Progenitor cell of endocrine pancreas (in vitro differentiated cells): ENCODE measurements around the gene EID2. TPM values are rescaled to one million over a fixed set of nuclear protein-coding genes. Genes with fewer than 3 reads are reported as not detected.

Source experiments
- DNase-seq: peaks from one replicate; pipeline ENCODE4 v3.0.0; 2021; ENCODE audit warnings: low spot score; ENCODE audit not compliant: unreplicated experiment
- H3K27ac Mint-ChIP-seq: 2 replicates; pipeline ENCODE4 v1.8.0; 2021; ENCODE audit warnings: mild to moderate bottlenecking, moderate library complexity, mixed read lengths
- H3K27me3 Mint-ChIP-seq: 2 replicates; pipeline ENCODE4 v1.8.0; 2021; ENCODE audit warnings: mixed read lengths
- H3K36me3 Mint-ChIP-seq: 2 replicates; pipeline ENCODE4 v1.8.0; 2022; ENCODE audit warnings: mixed read lengths; ENCODE audit not compliant: insufficient read depth
- H3K4me1 Mint-ChIP-seq: 2 replicates; pipeline ENCODE4 v1.8.0; 2021; ENCODE audit warnings: low read depth, mixed read lengths
- H3K4me3 Mint-ChIP-seq: 2 replicates; pipeline ENCODE4 v1.8.0; 2021; ENCODE audit warnings: low read depth, mild to moderate bottlenecking, moderate library complexity, mixed read lengths
- H3K9me3 Mint-ChIP-seq: 2 replicates; pipeline ENCODE4 v1.8.0; 2021; ENCODE audit warnings: low read depth, mixed read lengths
- CTCF ChIP-seq: fragments of 200-600 bp; sonication (generic); IDR thresholded peaks from one replicate; pipeline ENCODE4 v1.5.0; 2021; ENCODE audit warnings: antibody characterized with exemption, mild to moderate bottlenecking; ENCODE audit not compliant: unreplicated experiment
- total RNA-seq: library from RNA; stranded (reverse); gene quantifications from 2 replicates; pipeline ENCODE4 v1.2.1, GENCODE V29; 2021

Gene EID2
- total RNA-seq, 1 donor from 2014 or later, result 24.1 TPM

- Mint-ChIP-seq H3K27me3 (peaks cover 10% of the 10 kb centered on the region), H3K4me3 (peak overlapping the region; percentile 84), H3K27ac (no peak overlapping the region), H3K9me3 (no peaks in the 10 kb centered on the region), H3K36me3 (peaks cover 3% of the 10 kb centered on the region), H3K4me1 (peaks cover 6% of the 10 kb centered on the region)
- TF ChIP-seq CTCF, result no peak
- DNase-seq, result no peak
Observed at GRCh38 chr19:39517432-39517831, 22.5 kb downstream of the EID2 start.

GRCh38 chr19:39516270-39516669, 23.7 kb downstream of the EID2 start:
- Mint-ChIP-seq H3K4me3 (peak overlapping the region; percentile 84), H3K9me3 (no peaks in the 10 kb centered on the region), H3K27ac (peak overlapping the region; percentile 5), H3K27me3 (peaks cover 10% of the 10 kb centered on the region), H3K36me3 (peaks cover 3% of the 10 kb centered on the region), H3K4me1 (peaks cover 6% of the 10 kb centered on the region)
- no peak for DNase-seq
- no peak for TF ChIP-seq CTCF

DNA sequence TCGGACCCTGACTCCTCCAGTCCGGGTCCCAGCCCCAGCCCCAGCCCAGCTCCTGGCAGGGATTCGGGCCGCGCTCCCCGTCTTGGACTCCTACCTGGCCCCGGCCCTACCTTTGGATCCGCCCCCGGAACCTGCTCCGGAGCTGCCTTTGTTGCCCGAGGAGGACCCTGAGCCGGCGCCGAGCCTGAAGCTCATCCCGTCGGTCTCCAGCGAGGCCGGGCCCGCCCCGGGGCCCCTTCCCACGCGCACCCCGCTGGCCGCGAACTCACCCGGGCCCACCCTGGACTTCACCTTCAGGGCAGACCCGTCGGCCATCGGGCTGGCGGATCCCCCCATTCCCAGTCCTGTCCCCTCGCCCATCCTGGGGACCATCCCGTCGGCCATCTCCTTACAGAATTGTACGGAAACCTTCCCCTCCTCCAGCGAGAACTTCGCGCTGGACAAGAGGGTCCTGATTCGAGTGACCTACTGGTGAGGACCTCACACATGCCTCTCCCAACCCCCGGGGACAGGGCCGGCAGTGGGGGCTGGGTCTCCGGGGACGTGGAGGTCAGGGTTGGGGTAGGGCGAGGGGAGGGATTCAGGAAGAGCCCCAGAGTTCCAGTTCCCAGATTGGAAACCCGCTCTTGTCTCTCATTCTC, 24.3 kb downstream of the EID2 start:
- TF ChIP-seq CTCF, result no peak
- Mint-ChIP-seq H3K27ac (peak overlapping the region; percentile 82), H3K36me3 (peaks cover 3% of the 10 kb centered on the region), H3K27me3 (peaks cover 10% of the 10 kb centered on the region), H3K4me3 (peak overlapping the region; percentile 84), H3K4me1 (peaks cover 6% of the 10 kb centered on the region), H3K9me3 (no peaks in the 10 kb centered on the region)
- peak; percentile 29 for DNase-seq

- DNase-seq, result peak; percentile 60
- H3K4me3 Mint-ChIP-seq, result peak within 1 kb of the TSS; percentile 84
- peak within 1 kb of the TSS; percentile 89 for H3K27ac Mint-ChIP-seq
- H3K36me3 Mint-ChIP-seq, result peaks cover 3% of the 10 kb centered on the region
- no peaks in the 10 kb centered on the region for H3K9me3 Mint-ChIP-seq
- TF ChIP-seq CTCF, result peak; percentile 45
- H3K27me3 Mint-ChIP-seq, result peaks cover 10% of the 10 kb centered on the region
- peaks cover 6% of the 10 kb centered on the region for H3K4me1 Mint-ChIP-seq
Observed at GRCh38 chr19:39514840-39515550, 25.0 kb downstream of the EID2 start, which contains the start of gene SELENOV. SELENOV (plus strand) TSS chr19:39515139; CDS start chr19:39515213, 74 bp downstream.

- H3K4me3 Mint-ChIP-seq, result no peak overlapping the region
- H3K4me1 Mint-ChIP-seq, result peaks cover 4% of the 10 kb centered on the region
- no peak overlapping the region for H3K27ac Mint-ChIP-seq
- H3K27me3 Mint-ChIP-seq, result peaks cover 25% of the 10 kb centered on the region
- no peak for TF ChIP-seq CTCF
- H3K36me3 Mint-ChIP-seq, result peaks cover 3% of the 10 kb centered on the region
- DNase-seq, result no peak
- no peaks in the 10 kb centered on the region for H3K9me3 Mint-ChIP-seq
Observed at GRCh38 chr19:39512988-39513387, 27.0 kb downstream of the EID2 start.
